ENCODE results near the gene VWA3A.

VWA3A gene

DNA sequence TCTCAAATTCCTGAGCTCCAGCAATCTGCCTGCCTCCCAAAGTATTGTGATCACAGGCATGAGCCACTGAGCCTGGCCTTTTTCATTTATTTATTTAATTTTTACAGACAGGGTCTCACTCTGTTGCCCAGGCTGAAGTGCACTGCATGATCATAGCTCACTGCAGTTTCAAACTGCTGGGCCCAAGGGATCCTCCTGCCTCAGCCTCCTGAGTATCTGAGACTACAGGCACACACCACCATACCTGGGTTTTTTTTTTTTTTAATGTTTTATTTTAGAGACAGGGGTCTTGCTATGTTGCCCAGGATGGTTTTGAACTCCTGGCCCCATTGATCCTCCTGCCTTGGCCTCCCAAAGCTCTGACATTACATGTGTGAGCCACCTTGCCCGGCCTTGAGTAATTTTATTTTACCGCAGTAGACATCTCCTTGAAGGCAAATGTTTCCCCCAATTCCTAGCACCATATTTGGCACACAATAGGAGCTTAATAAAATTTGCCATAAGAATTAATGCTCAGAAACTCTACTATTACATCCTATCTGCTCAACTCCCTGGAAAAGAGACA lies 111.8 kb downstream of the VWA3A start:
- H3K9me3 Mint-ChIP-seq, result no peaks in the 10 kb centered on the region
- ATAC-seq (replicated peaks; ENCODE audit: extremely low read depth, poor library complexity, severe bottlenecking) (no peak), DNase-seq (ENCODE audit: low spot score in 2 of 2) (no peak)
- no peaks in the 10 kb centered on the region for H3K27me3 Mint-ChIP-seq
- no peak overlapping the region for H3K27ac Mint-ChIP-seq (ENCODE audit: low read depth)
- peaks cover 4% of the 10 kb centered on the region for H3K36me3 Mint-ChIP-seq (ENCODE audit: insufficient read depth)
- no peak overlapping the region for H3K4me3 Mint-ChIP-seq
- H3K4me1 Mint-ChIP-seq, result peaks cover 16% of the 10 kb centered on the region

DNA sequence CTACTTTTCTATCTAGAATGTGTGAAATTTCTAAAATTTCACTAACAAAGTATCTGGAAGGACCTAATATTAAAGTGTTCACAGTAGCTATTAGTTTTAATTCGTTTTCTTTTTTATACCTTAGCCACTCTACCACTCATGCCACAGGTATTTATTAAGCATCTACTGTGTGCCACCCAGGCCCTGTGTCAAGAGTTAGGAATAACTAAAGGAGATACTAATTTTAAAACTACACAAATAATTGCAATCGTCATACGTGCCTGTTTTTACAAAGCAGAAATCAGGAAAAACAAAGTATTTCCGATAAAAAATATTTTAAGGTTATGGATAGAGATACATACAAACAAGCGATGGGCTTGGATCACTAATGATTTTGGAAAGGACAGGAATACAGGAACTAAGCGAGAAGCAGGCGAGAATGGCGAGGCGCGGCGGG lies 113.3 kb downstream of the VWA3A start:
- Mint-ChIP-seq H3K9me3 (no peaks in the 10 kb centered on the region), H3K36me3 (ENCODE audit: insufficient read depth) (peaks cover 4% of the 10 kb centered on the region), H3K27me3 (no peaks in the 10 kb centered on the region), H3K4me1 (peaks cover 19% of the 10 kb centered on the region), H3K27ac (ENCODE audit: low read depth) (peak overlapping the region; percentile 25), H3K4me3 (peak overlapping the region; percentile 86)
- no peak for DNase-seq (ENCODE audit: low spot score in 2 of 2)
- no peak for ATAC-seq (replicated peaks; ENCODE audit: extremely low read depth, poor library complexity, severe bottlenecking)

- H3K36me3 Mint-ChIP-seq (ENCODE audit: insufficient read depth), result peaks cover 4% of the 10 kb centered on the region
- no peaks in the 10 kb centered on the region for H3K9me3 Mint-ChIP-seq
- H3K27ac Mint-ChIP-seq (ENCODE audit: low read depth), result peak within 1 kb of the TSS; percentile 78
- peaks cover 26% of the 10 kb centered on the region for H3K4me1 Mint-ChIP-seq
- H3K4me3 Mint-ChIP-seq, result peak within 1 kb of the TSS; percentile 86
- DNase-seq (ENCODE audit: low spot score in 2 of 2) (peak; percentile 45 to 46), ATAC-seq (replicated peaks; ENCODE audit: extremely low read depth, poor library complexity, severe bottlenecking) (peak; percentile 94)
- no peaks in the 10 kb centered on the region for H3K27me3 Mint-ChIP-seq
Observed at GRCh38 chr16:22206013-22206841, 113.9 kb downstream of the VWA3A start, which contains the start of gene EEF2K. TSS of gene EEF2K (plus strand) at chr16:22206278. CDS start at chr16:22225730, 19,452 bp downstream.

Data from central memory CD8-positive, alpha-beta T cell (primary cell).